DND-41 (cell line): ENCODE results near the gene COPS6.

Experiments
- ATAC-seq: fragments of 200-7000 bp; cut with Tn5 transposase; 3 replicates; pipeline ENCODE4 v1.9.1; 2021; ENCODE audit warnings: low read depth; ENCODE audit not compliant: insufficient read depth
- DNase-seq: peaks from one replicate; pipeline ENCODE4 v3.0.0-alpha.2; 2020
- H2AFZ ChIP-seq: 2 replicates; pipeline ENCODE4 v1.6.0; 2012; ENCODE audit warnings: low read depth, low read length
- H3K27ac ChIP-seq: 2 replicates; pipeline ENCODE4 v1.5.1; 2012; ENCODE audit warnings: low read length, inconsistent platforms
- H3K27me3 ChIP-seq: fragments of 200-600 bp; sonication (generic); 2 replicates; pipeline ENCODE4 v1.6.0; 2012; ENCODE audit warnings: low read length, mild to moderate bottlenecking, inconsistent platforms; ENCODE audit not compliant: insufficient read depth, poor library complexity
- H3K36me3 ChIP-seq: 2 replicates; pipeline ENCODE4 v1.5.1; 2012; ENCODE audit warnings: low read length, inconsistent platforms; ENCODE audit not compliant: insufficient read depth
- H3K4me1 ChIP-seq: 2 replicates; pipeline ENCODE4 v1.5.1; 2012; ENCODE audit warnings: mild to moderate bottlenecking, low read length; ENCODE audit not compliant: insufficient read depth
- H3K4me2 ChIP-seq: 2 replicates; pipeline ENCODE4 v1.6.0; 2012; ENCODE audit warnings: mild to moderate bottlenecking, moderate library complexity, low read length, inconsistent platforms; ENCODE audit not compliant: insufficient read depth
- H3K4me3 ChIP-seq, 2 experiments: fragments of 200-600 bp in 1 of 2; shearing (Covaris generic) in 1 of 2; 2 replicates each; pipeline ENCODE4 v1.5.1; 2012 to 2016; ENCODE audit warnings: inconsistent platforms in 2 of 2, low read length in 2 of 2, mild to moderate bottlenecking in 2 of 2, low read depth in 1 of 2, moderate library complexity in 1 of 2
- H3K79me2 ChIP-seq: 2 replicates; pipeline ENCODE4 v1.6.0; 2012; ENCODE audit warnings: low read length, inconsistent platforms; ENCODE audit not compliant: insufficient read depth
- H3K9ac ChIP-seq: 2 replicates; pipeline ENCODE4 v1.6.0; 2012; ENCODE audit warnings: low read depth, mild to moderate bottlenecking, inconsistent platforms, low read length, moderate library complexity
- H3K9me3 ChIP-seq: 2 replicates; pipeline ENCODE4 v1.5.1; 2012; ENCODE audit warnings: low read length, moderate library complexity, mild to moderate bottlenecking, inconsistent platforms; ENCODE audit not compliant: insufficient read depth, severe bottlenecking
- H4K20me1 ChIP-seq: 2 replicates; pipeline ENCODE4 v1.6.0; 2012; ENCODE audit warnings: low read length; ENCODE audit not compliant: insufficient read depth
- CTCF ChIP-seq: IDR thresholded peaks from 2 replicates; pipeline ENCODE4 v1.5.1; 2012; ENCODE audit warnings: borderline replicate concordance, low read length, moderate library complexity, mild to moderate bottlenecking; ENCODE audit not compliant: poor library complexity, severe bottlenecking; ENCODE audit errors: extremely low read depth
- EZH2 ChIP-seq: IDR thresholded peaks from 3 replicates; pipeline ENCODE4 v1.6.1; 2012; ENCODE audit warnings: borderline replicate concordance, low read depth, mild to moderate bottlenecking, moderate library complexity, low read length, inconsistent platforms; ENCODE audit not compliant: severe bottlenecking

COPS6 gene

GRCh38 chr7:100075418-100075817, 13.4 kb upstream of the COPS6 start:
- Histone ChIP-seq H3K4me1 (peaks cover 20% of the 10 kb centered on the region), H4K20me1 (peaks cover 21% of the 10 kb centered on the region), H3K36me3 (peaks cover 95% of the 10 kb centered on the region), H3K4me2 (no peak overlapping the region), H3K9me3 (peaks cover 24% of the 10 kb centered on the region), H2AFZ (no peak overlapping the region), H3K27ac (no peak overlapping the region), H3K27me3 (no peaks in the 10 kb centered on the region), H3K79me2 (peaks cover 59% of the 10 kb centered on the region), H3K9ac (no peak overlapping the region), H3K4me3 (no peak overlapping the region)
- no peak for TF ChIP-seq CTCF
- no peak for TF ChIP-seq EZH2
- DNase-seq, result no peak
- ATAC-seq, result no peak

GRCh38 chr7:100077205-100077604, 11.6 kb upstream of the COPS6 start:
- H3K79me2 ChIP-seq, result peaks cover 71% of the 10 kb centered on the region
- peaks cover 83% of the 10 kb centered on the region for H3K36me3 ChIP-seq
- no peak overlapping the region for H3K9ac ChIP-seq
- no peak overlapping the region for H3K4me2 ChIP-seq
- ATAC-seq (no peak), DNase-seq (no peak)
- TF ChIP-seq CTCF (no peak), EZH2 (no peak)
- peaks cover 30% of the 10 kb centered on the region for H3K4me1 ChIP-seq
- H2AFZ ChIP-seq, result no peak overlapping the region
- H4K20me1 ChIP-seq, result peaks cover 21% of the 10 kb centered on the region
- H3K9me3 ChIP-seq, result peaks cover 8% of the 10 kb centered on the region
- no peak overlapping the region for H3K27ac ChIP-seq
- no peak overlapping the region for H3K4me3 ChIP-seq
- no peaks in the 10 kb centered on the region for H3K27me3 ChIP-seq

GRCh38 chr7:100079024-100079560, 9.7 kb upstream of the COPS6 start:
- H4K20me1 ChIP-seq, result peaks cover 21% of the 10 kb centered on the region
- no peak overlapping the region for H3K27ac ChIP-seq
- no peak for ATAC-seq
- no peaks in the 10 kb centered on the region for H3K27me3 ChIP-seq
- H2AFZ ChIP-seq, result no peak overlapping the region
- peak overlapping the region; percentile 79 for H3K4me2 ChIP-seq
- DNase-seq, result no peak
- TF ChIP-seq EZH2 (no peak), CTCF (no peak)
- H3K79me2 ChIP-seq, result peaks cover 70% of the 10 kb centered on the region
- peak overlapping the region; percentile 90; the same call in 1 of the 2 replicates for H3K9ac ChIP-seq
- H3K4me3 ChIP-seq, result peak overlapping the region in 1 of 2 experiments; percentile 92; a peak in 1 of 4 replicates
- peaks cover 64% of the 10 kb centered on the region for H3K36me3 ChIP-seq
- no peaks in the 10 kb centered on the region for H3K9me3 ChIP-seq
- H3K4me1 ChIP-seq, result peaks cover 34% of the 10 kb centered on the region
